Vagina (tissue), 2 donors: Measurements from ENCODE around the gene NFAT5. TPM values are rescaled to one million over a fixed set of nuclear protein-coding genes. Genes with fewer than 3 reads are reported as not detected.
"Not testable (repeated sequence)": the region's sequence is repeated elsewhere in the genome, so short reads cannot be mapped to it uniquely, and the experiment has no call there.

Experiments
- DNase-seq, 2 donors: peaks; one replicate each; pipeline ENCODE4 v3.0.0-alpha.2; 2017; ENCODE audit errors: extremely low spot score in 2 of 2
- H3K27ac ChIP-seq: fragments of 200-600 bp; sonication (generic); one replicate; pipeline ENCODE4 v1.5.1; 2019
- H3K27me3 ChIP-seq: fragments of 200-600 bp; sonication (generic); one replicate; pipeline ENCODE4 v1.5.1; 2019
- H3K36me3 ChIP-seq, 2 donors: fragments of 200-600 bp; sonication (generic); one replicate each; pipeline ENCODE4 v1.5.1; 2017 to 2019
- H3K4me1 ChIP-seq: fragments of 200-600 bp; sonication (generic); one replicate; pipeline ENCODE4 v1.5.1; 2019
- H3K4me3 ChIP-seq, 2 donors: fragments of 200-600 bp; sonication (generic); 1 replicate in 1 of 2; 2 replicates in 1 of 2; pipeline ENCODE4 v1.5.1; 2016 to 2019
- H3K9me3 ChIP-seq: fragments of 200-600 bp; sonication (generic); one replicate; pipeline ENCODE4 v1.5.1; 2019
- POLR2A ChIP-seq, 2 donors: fragments of 450-650 bp; IDR thresholded peaks; one replicate each; pipeline ENCODE4 v1.6.1; 2017; ENCODE audit warnings: antibody characterized with exemption in 2 of 2, mild to moderate bottlenecking in 2 of 2, moderate library complexity in 2 of 2
- POLR2AphosphoS5 ChIP-seq, 2 donors: sonication (generic); formaldehyde crosslinking; IDR thresholded peaks; one replicate each; pipeline ENCODE4 v1.9.0; 2017; ENCODE audit warnings: antibody characterized with exemption in 2 of 2, mild to moderate bottlenecking in 2 of 2, low read depth in 1 of 2; ENCODE audit not compliant: insufficient read depth in 1 of 2
- intact Hi-C: fragments of 100-400 bp; cut with DNase I; formaldehyde crosslinking; loops from one replicate; pipeline ENCODE4 v1.15.1; 2023
- total RNA-seq: library from RNA; depleted of rRNA; stranded (reverse); fragments of >200 nt; gene quantifications from one replicate; pipeline ENCODE4 v1.2.3, GENCODE V29; 2016
- TF ChIP-seq, protein P1 (sequence below), 3 experiments: fragments of 450-650 bp in 2 of 3; fragments of 200-600 bp in 1 of 3; sonication (generic) in 1 of 3; IDR thresholded peaks; one replicate each; pipeline ENCODE4 v1.5.1; 2017 to 2019; ENCODE audit warnings: antibody characterized with exemption in 3 of 3, mild to moderate bottlenecking in 2 of 3, moderate library complexity in 2 of 3

Gene NFAT5
- total RNA-seq, 1 donor from 2014 or later, result 63.8 TPM

DNA sequence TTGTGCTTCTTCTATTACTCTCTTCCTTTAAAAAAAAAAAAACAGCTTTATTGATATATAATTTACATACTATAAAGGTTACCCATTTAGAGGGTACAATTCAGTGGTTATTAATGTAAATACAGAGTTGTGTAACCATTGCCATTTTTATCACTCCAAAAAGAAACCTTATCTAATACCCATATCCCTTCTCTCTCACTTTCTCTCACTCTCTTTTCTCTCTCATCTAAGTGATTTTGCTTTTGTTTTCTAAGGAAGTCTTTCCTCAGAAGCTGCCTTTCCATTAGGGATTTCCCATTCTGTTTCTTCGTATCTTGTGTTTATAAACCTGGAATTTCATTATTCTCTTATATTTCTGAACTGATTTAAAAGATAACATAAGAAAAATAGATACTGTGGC lies 55.5 kb downstream of the NFAT5 start:
- Histone ChIP-seq H3K4me1 (peaks cover 48% of the 10 kb centered on the region), H3K27me3 (no peaks in the 10 kb centered on the region), H3K36me3 (no peaks in the 10 kb centered on the region), H3K27ac (no peak overlapping the region), H3K9me3 (no peaks in the 10 kb centered on the region), H3K4me3 (no peak overlapping the region)
- TF ChIP-seq POLR2A (IDR thresholded peaks at IDR 0.05), result no peak
- TF ChIP-seq, protein P1, sequence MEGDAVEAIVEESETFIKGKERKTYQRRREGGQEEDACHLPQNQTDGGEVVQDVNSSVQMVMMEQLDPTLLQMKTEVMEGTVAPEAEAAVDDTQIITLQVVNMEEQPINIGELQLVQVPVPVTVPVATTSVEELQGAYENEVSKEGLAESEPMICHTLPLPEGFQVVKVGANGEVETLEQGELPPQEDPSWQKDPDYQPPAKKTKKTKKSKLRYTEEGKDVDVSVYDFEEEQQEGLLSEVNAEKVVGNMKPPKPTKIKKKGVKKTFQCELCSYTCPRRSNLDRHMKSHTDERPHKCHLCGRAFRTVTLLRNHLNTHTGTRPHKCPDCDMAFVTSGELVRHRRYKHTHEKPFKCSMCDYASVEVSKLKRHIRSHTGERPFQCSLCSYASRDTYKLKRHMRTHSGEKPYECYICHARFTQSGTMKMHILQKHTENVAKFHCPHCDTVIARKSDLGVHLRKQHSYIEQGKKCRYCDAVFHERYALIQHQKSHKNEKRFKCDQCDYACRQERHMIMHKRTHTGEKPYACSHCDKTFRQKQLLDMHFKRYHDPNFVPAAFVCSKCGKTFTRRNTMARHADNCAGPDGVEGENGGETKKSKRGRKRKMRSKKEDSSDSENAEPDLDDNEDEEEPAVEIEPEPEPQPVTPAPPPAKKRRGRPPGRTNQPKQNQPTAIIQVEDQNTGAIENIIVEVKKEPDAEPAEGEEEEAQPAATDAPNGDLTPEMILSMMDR (IDR thresholded peaks at IDR 0.05), result no peak
- TF ChIP-seq POLR2AphosphoS5 (IDR thresholded peaks at IDR 0.05; ENCODE audit: insufficient read depth in 1 of 2, low read depth in 1 of 2), result no peak
- no peak for DNase-seq
- intact Hi-C loops, result no loop called here

DNA sequence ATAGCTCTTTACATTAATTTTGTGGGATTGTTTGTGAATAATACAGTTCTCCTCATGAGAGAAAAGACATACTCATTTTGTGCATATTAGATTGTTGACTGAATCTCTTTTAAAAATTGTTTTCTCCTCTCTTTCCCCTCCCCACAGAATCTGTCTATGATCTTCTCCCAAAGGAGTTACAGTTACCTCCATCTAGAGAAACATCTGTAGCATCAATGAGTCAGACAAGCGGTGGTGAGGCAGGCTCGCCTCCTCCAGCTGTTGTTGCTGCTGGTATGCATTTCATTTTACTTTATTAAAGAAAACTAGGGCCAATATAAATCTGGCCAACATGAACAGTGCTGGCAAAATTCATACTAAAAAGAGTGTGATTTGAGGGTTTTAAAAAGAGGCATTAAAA lies 60.5 kb downstream of the NFAT5 start:
- TF ChIP-seq POLR2A (IDR thresholded peaks at IDR 0.05), result no peak
- TF ChIP-seq, protein P1 (IDR thresholded peaks at IDR 0.05), result no peak
- no peak for TF ChIP-seq POLR2AphosphoS5 (IDR thresholded peaks at IDR 0.05; ENCODE audit: insufficient read depth in 1 of 2, low read depth in 1 of 2)
- Histone ChIP-seq H3K4me1 (peaks cover 13% of the 10 kb centered on the region), H3K36me3 (no peaks in the 10 kb centered on the region), H3K27ac (no peak overlapping the region), H3K9me3 (no peaks in the 10 kb centered on the region), H3K4me3 (no peak overlapping the region), H3K27me3 (no peaks in the 10 kb centered on the region)
- intact Hi-C loops, result no loop called here
- DNase-seq, result no peak

DNA sequence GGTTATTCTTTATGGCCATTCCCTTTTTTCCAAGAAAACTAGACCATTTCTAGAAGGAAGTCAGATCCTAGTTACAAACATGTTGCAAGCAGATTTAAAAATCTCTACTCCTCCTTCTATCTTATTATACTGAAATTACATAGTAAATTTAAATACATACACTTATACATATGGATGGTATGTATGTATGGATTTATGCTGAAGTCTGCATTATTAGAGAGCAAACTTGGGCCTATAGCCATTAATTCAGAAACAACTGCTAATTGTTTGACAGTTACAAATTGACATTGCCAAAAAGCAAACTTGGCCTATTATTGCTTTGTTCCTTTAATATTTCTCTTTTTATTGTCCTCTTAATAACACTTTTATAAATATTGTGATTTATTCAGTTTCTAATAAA lies 67.1 kb downstream of the NFAT5 start:
- no peak overlapping the region for H3K4me3 ChIP-seq
- DNase-seq, result no peak
- no peak overlapping the region for H3K27ac ChIP-seq
- peaks cover 7% of the 10 kb centered on the region for H3K4me1 ChIP-seq
- no peaks in the 10 kb centered on the region for H3K9me3 ChIP-seq
- no peaks in the 10 kb centered on the region for H3K27me3 ChIP-seq
- intact Hi-C loops, result no loop called here
- H3K36me3 ChIP-seq, result peaks cover 0 to 25% of the 10 kb centered on the region in 2 donors
- TF ChIP-seq, protein P1 (IDR thresholded peaks at IDR 0.05), result no peak

DNA sequence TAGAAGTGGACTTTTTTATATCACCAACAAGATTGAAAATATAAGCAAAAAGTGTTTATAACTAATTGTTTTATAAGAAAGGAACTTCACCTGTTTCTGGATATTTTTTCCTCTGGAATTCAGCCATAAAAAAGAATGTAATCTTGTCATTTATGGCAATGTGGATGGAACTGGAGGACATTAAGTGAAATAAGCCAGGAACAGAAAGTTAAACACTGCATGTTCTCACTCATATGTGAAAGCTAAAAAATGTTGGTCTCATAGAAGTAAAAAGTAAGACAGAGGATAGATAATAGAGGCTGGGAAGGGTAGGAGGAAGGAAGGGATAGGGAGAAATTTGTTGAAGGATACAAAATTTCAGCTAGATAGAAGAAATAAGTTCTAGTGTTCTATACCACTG lies 67.6 kb downstream of the NFAT5 start:
- H3K4me3 ChIP-seq, result no peak overlapping the region
- DNase-seq, result no peak
- peaks cover 7% of the 10 kb centered on the region for H3K4me1 ChIP-seq
- no peaks in the 10 kb centered on the region for H3K27me3 ChIP-seq
- H3K27ac ChIP-seq, result no peak overlapping the region
- peaks cover 0 to 25% of the 10 kb centered on the region in 2 donors for H3K36me3 ChIP-seq
- H3K9me3 ChIP-seq, result no peaks in the 10 kb centered on the region
- intact Hi-C loops, result no loop called here
- TF ChIP-seq, protein P1 (IDR thresholded peaks at IDR 0.05), result no peak
- TF ChIP-seq POLR2AphosphoS5 (IDR thresholded peaks at IDR 0.05; ENCODE audit: insufficient read depth in 1 of 2, low read depth in 1 of 2) (no peak), POLR2A (IDR thresholded peaks at IDR 0.05) (no peak)

DNA sequence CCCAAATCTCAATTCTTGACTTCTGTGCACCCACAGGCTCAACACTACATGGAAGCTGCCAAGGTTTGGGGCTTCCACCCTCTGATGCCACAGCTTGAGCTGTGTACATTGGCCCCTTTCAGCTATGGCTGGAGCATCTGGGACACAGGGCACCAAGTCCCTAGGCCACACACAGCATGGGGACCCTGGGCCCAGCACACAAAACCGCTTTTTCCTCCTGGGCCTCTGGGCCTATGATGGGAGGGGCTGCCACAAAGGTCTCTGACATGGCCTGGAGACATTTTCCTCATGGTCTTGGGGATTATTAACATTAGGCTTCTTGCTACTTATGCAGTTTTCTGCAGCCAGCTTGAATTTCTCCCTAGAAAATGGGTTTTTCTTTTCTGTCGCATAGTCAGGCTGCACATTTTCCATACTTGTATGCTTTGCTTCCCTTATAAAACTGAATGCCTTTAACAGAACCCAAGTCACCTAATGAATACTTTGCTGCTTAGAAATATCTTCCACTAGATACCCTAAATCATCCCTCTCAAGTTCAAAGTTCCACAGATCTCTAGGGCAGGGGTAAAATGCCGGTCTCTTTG lies 70.9 kb downstream of the NFAT5 start:
- H3K4me3 ChIP-seq, intact Hi-C loops, H3K27ac ChIP-seq, H3K4me1 ChIP-seq, DNase-seq, H3K27me3 ChIP-seq, H3K9me3 ChIP-seq: not testable (repeated sequence)
- H3K36me3 ChIP-seq, result peaks cover 0 to 23% of the 10 kb centered on the region in 2 donors

DNA sequence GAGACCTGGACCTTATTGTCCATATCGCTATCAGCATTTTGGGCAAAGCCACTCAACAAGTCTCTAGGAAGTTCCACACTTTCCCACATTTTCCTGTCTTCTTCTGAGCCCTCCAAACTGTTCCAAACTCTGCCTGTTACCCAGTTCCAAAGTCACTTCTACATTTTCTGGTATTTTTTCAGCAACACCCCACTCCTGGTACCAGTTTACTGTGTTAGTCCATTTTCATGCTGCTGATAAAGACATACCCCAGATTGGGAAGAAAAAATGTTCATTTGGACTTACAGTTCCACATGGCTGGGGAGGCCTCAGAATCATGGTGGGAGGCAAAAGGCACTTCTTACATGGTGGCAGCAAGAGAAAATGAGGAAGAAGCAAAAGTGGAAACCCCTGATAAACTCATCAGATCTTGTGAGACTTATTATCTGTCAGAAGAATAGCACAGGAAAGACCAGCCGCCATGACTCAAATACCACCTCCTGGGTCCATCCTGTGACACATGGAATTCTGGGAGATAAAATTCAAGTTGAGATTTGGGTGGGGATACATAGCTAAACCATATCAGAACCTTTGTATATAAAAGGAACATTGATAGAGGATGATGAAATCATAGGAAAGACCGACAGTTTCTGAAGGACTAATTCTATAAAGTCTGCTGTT lies 71.6 kb downstream of the NFAT5 start:
- H3K27me3 ChIP-seq, H3K27ac ChIP-seq, DNase-seq, H3K4me1 ChIP-seq, H3K9me3 ChIP-seq, H3K4me3 ChIP-seq, intact Hi-C loops: not testable (repeated sequence)
- H3K36me3 ChIP-seq, result peaks cover 0 to 22% of the 10 kb centered on the region in 2 donors

DNA sequence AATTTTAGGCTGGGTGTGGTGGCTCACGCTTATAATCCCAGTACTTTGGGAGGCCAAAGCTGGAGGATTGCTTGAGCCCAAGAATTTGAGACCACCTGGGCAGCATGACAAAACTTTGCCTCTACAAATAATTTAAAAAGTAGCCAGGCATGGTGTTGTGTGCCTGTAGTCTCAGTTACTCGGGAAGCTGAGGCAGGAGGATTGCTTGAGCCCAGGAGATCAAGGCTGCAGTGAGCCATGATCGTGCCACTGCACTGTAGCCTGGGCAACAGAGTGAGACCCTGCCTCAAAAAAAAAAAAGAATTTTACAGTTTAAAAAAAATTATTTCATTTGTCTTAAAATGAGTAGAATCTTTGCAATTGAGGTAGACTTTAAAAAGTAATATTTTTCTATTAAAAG lies 78.2 kb downstream of the NFAT5 start:
- Histone ChIP-seq H3K36me3 (peaks cover 0 to 22% of the 10 kb centered on the region in 2 donors), H3K4me1 (peaks cover 12% of the 10 kb centered on the region)
- H3K27me3 ChIP-seq, H3K27ac ChIP-seq, DNase-seq, H3K4me3 ChIP-seq, H3K9me3 ChIP-seq, intact Hi-C loops: not testable (repeated sequence)
